ENCODE results near the gene WNT16. TPM values are rescaled to one million over a fixed set of nuclear protein-coding genes. Genes with fewer than 3 reads are reported as not detected.

Gene WNT16
- total and polyA plus RNA-seq, 12 donors: not detected

DNA sequence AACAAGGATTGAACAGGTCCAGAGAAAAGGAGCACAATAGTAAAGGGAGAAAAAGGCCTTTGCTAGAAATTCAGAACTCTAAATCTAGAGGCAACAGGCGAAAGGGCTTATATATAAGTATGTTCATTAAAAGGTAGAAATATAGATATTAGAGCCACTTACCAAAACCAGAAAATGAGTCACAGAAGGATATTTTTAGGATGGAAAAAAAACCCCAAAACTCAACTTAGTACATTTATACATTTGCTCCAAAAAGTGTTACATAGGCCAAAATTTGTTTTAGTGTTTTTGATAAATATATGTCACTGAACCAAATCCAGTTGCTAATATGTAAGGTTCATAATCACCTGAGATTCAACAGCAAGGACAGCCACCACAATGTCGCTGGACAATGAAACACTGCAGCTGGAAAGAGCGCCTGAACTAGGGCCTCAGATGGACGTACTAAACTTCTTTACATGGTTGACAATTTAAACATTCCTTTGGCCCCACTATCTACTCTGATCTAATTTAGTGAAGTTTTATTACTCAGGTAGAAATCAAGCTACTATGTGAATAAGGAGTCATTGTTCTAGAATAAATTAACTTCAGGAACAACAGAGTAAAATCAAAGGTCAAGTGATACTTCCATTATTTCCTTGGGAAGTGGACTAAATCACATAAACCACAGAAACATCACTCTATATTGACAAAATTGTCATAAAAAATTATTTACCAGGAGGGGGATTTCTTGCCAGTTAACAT, 56.4 kb downstream of the WNT16 start:
- WGBS, 2 donors: 90 to 92% methylated on average over 4 of the region's 4 CpGs
- Histone ChIP-seq H3K4me1 (peaks cover 5 to 53% (median 33%) of the 10 kb centered on the region in 9 donors), H3K27ac (no peak overlapping the region), H3K4me3 (no peak overlapping the region), H3K9me3 (no peaks in the 10 kb centered on the region), H3K36me3 (no peaks in the 10 kb centered on the region), H3K27me3 (no peaks in the 10 kb centered on the region)
- intact Hi-C loops (cut with DNase I): loop anchor here in 1 of 10 donors (10.0 kb wide), 1 partner anchor 400 kb away; the partner anchor contains the start of gene CPED1
- TF ChIP-seq, protein P1, sequence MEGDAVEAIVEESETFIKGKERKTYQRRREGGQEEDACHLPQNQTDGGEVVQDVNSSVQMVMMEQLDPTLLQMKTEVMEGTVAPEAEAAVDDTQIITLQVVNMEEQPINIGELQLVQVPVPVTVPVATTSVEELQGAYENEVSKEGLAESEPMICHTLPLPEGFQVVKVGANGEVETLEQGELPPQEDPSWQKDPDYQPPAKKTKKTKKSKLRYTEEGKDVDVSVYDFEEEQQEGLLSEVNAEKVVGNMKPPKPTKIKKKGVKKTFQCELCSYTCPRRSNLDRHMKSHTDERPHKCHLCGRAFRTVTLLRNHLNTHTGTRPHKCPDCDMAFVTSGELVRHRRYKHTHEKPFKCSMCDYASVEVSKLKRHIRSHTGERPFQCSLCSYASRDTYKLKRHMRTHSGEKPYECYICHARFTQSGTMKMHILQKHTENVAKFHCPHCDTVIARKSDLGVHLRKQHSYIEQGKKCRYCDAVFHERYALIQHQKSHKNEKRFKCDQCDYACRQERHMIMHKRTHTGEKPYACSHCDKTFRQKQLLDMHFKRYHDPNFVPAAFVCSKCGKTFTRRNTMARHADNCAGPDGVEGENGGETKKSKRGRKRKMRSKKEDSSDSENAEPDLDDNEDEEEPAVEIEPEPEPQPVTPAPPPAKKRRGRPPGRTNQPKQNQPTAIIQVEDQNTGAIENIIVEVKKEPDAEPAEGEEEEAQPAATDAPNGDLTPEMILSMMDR (IDR thresholded peaks at IDR 0.05): no peak
- no peak for DNase-seq
- ATAC-seq: no peak

DNA sequence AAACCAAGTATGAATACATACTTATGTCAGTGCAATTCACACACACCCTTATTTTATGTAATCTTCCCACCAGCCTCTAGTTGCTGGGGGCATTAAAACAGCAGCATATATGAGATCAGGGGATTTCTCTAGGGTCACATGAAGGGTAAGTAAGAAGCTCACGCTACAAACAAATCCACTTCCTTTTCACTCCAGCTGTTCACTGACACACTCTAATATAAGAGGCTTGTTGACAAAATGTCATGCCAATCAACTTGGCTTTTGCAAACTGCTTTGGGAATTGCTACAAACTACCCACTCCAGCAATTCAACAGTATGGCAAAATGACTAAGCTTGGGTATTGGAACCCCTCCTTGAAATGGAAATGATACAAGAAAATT, 57.0 kb downstream of the WNT16 start:
- Histone ChIP-seq H3K9me3 (no peaks in the 10 kb centered on the region), H3K27ac (no peak overlapping the region), H3K4me1 (peaks cover 5 to 53% (median 33%) of the 10 kb centered on the region in 9 donors), H3K4me3 (no peak overlapping the region), H3K36me3 (no peaks in the 10 kb centered on the region), H3K27me3 (no peaks in the 10 kb centered on the region)
- DNase-seq (no peak), ATAC-seq (peak in 5 of 8 donors; percentile 27 to 73 (median 37))
- 14 to 28% methylated on average over 1 of the region's 1 CpG for WGBS, 2 donors
- intact Hi-C loops (cut with DNase I): loop anchor here in 1 of 10 donors (10.0 kb wide), 1 partner anchor 401 kb away; the partner anchor contains the start of gene CPED1
- TF ChIP-seq, protein P1 (IDR thresholded peaks at IDR 0.05): no peak

DNA sequence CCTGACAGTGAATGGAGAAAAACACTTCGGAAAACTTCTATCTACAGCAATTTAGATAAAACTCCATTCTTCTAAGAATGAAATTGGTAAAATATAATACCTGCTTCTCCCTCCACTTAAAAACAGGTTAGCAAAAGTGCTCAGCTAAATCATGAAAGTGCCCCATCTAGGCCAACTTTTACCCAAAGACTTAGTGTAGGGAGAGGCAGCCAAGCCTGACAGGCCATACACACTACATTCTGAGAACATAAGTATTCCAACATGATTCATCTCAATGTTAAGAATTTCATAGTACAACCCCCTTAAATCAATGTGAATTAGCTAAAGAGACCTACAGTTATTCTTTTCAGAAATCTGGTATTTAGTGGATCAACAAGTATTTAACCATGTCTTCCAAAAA, 60.1 kb downstream of the WNT16 start:
- intact Hi-C loops (cut with DNase I): loop anchor here in 1 of 10 donors (10.0 kb wide), 1 partner anchor 404 kb away; the partner anchor contains the start of gene CPED1
- H3K4me1 ChIP-seq: peaks cover 5 to 31% (median 22%) of the 10 kb centered on the region in 9 donors
- H3K9me3 ChIP-seq: peaks cover 0 to 4% (median 0%) of the 10 kb centered on the region in 11 donors
- DNase-seq (no peak), ATAC-seq (no peak)
- H3K27me3 ChIP-seq: no peaks in the 10 kb centered on the region
- TF ChIP-seq, protein P1 (IDR thresholded peaks at IDR 0.05): no peak
- no peak overlapping the region for H3K27ac ChIP-seq
- WGBS, 2 donors: 95 to 97% methylated on average over 1 of the region's 1 CpG
- peaks cover 0 to 5% (median 0%) of the 10 kb centered on the region in 9 donors for H3K36me3 ChIP-seq
- no peak overlapping the region for H3K4me3 ChIP-seq

DNA sequence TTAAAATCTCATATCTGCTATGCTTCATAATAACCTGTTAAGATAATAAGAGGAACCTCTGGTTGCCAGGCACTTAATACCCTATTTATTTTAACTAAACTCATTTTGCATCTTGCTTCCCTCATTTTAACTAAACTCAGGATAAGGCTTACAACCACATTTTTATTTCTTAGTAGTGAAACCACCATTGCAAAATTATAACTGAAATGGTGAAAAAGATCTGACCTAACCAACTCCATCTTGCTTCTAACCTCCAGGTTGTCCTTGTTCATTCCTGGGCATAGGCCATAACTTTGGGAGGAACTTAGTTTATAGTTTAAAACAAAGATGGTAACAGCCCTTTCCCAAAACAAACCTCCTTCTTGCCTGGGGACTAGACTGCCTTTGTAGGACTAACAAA, 61.3 kb downstream of the WNT16 start:
- intact Hi-C loops (cut with DNase I): loop anchor here in 1 of 10 donors (5.0 kb wide), 1 partner anchor 57 kb away; no protein-coding TSS in a partner anchor
- Histone ChIP-seq H3K27ac (no peak overlapping the region), H3K36me3 (peaks cover 0 to 5% (median 0%) of the 10 kb centered on the region in 9 donors), H3K27me3 (no peaks in the 10 kb centered on the region), H3K4me1 (peaks cover 5 to 31% (median 19%) of the 10 kb centered on the region in 9 donors), H3K4me3 (no peak overlapping the region), H3K9me3 (peaks cover 0 to 4% (median 0%) of the 10 kb centered on the region in 11 donors)
- ATAC-seq: no peak
- no peak for DNase-seq
- TF ChIP-seq, protein P1 (IDR thresholded peaks at IDR 0.05): no peak
